Activated T-cell treated with anti-CD3 and anti-CD28 coated beads, Interleukin-2, amount 50 U/mL, for 48 hours (primary cell): ENCODE results near the gene IL21R.
A peak's percentile ranks its signal among the peaks of the same experiment; 100 is the strongest.
"Not testable (repeated sequence)": the region's sequence is repeated elsewhere in the genome, so short reads cannot be mapped to it uniquely, and the experiment has no call there.

Experiments used
- DNase-seq, 2 experiments: peaks; one replicate each; pipeline ENCODE4 v3.0.0-alpha.2; 2020

IL21R gene

GRCh38 chr16:27446721-27447120 lies 44.7 kb downstream of the IL21R start:
- DNase-seq = peak; percentile 57 to 67

- DNase-seq = no peak
These were observed 45.3 kb downstream of the IL21R start for GRCh38 chr16:27447301-27447700.

DNA sequence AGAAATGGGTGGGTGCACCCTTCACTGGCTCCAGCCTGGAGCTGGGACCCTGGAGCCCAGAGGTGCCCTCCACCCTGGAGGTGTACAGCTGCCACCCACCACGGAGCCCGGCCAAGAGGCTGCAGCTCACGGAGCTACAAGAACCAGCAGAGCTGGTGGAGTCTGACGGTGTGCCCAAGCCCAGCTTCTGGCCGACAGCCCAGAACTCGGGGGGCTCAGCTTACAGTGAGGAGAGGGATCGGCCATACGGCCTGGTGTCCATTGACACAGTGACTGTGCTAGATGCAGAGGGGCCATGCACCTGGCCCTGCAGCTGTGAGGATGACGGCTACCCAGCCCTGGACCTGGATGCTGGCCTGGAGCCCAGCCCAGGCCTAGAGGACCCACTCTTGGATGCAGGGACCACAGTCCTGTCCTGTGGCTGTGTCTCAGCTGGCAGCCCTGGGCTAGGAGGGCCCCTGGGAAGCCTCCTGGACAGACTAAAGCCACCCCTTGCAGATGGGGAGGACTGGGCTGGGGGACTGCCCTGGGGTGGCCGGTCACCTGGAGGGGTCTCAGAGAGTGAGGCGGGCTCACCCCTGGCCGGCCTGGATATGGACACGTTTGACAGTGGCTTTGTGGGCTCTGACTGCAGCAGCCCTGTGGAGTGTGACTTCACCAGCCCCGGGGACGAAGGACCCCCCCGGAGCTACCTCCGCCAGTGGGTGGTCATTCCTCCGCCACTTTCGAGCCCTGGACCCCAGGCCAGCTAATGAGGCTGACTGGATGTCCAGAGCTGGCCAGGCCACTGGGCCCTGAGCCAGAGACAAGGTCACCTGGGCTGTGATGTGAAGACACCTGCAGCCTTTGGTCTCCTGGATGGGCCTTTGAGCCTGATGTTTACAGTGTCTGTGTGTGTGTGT lies 46.8 kb downstream of the IL21R start:
- DNase-seq = no peak

GRCh38 chr16:27449434-27450195 lies 47.6 kb downstream of the IL21R start:
- DNase-seq = peak; percentile 84 to 86

DNA sequence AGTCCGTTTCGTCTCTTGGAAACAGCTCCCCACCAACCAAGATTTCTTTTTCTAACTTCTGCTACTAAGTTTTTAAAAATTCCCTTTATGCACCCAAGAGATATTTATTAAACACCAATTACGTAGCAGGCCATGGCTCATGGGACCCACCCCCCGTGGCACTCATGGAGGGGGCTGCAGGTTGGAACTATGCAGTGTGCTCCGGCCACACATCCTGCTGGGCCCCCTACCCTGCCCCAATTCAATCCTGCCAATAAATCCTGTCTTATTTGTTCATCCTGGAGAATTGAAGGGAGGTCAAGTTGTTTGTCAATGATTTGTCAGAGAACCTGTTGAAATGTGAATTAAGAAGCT lies 48.2 kb downstream of the IL21R start:
- DNase-seq = no peak

DNA sequence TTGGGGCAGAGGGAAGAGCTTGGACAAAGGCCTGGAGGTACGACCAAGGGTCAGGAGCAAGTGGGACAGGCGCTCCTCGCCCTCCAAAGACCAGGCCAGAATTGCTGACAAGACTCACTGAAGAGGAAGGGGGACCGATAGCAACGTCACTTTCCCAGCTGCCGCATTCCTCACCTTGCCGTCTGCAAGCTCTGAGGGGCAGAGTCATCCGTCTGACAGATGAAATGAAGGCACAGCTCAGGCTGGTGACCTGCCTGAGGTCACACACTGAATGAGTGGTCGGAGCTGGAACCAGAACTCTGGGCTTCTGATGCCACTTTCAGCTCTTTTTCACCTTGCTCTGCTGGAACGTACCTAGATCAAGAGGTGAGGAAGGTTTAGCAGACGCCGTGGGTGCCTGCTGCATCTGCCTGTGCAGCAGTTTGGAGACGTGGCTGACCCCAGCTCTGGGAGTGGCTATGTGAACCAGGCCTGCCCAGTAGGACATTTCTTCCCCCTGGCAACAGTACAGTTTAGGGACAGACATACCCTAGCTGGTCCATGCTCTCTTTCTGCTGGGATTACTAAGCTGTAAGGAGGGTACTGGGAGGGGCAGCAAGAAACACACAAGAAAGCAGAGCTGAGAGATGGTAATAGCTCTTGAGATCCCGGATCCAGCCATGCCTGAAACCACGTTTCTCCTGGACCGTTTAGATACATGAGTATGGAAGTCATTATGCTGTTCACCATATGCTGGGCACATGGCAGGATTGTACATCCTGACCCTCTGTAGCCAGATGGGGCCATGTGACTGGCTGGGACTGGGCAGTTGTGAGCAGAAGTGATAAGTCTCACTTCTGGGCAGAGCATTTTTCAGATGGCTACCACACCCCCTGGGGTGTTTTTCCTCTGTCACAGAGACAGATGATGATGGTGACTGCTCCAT lies 50.9 kb downstream of the IL21R start:
- no peak for DNase-seq

DNA sequence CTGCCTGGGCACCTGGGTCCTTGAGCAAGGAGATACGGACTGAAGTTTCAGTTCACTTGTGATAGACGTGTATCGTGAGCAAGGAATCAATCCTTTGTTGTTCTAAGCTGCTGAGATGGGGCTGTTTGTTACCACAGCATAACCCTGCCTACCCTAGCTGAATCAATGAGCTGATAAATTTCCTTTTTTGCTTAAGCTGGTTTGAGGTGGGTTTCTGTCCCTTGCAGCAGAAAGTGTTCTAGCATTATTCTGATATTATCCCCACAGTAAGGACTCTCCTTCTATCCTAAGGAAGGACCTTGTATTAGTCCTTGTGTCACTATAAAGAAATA lies 51.5 kb downstream of the IL21R start:
- DNase-seq = no peak

DNA sequence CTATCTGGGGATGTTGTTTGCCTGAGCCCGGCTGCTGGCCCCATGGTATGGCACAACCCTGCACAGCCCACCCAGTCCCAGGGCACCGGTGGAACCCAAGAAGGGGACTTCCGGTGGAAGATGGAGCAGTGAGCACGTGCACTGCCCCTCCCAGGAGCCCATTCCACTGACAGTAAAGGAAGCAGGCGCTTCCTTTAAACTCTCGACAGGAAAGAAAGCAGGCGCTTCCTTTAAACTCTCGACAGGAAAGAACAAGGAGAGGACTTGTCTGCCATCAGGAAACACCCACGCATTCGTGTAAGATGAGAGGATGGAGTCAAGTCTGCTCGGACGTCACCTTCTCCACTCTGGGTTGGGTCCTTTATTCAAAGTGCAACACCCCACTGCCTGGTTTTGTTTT lies 53.7 kb downstream of the IL21R start:
- no peak for DNase-seq

DNA sequence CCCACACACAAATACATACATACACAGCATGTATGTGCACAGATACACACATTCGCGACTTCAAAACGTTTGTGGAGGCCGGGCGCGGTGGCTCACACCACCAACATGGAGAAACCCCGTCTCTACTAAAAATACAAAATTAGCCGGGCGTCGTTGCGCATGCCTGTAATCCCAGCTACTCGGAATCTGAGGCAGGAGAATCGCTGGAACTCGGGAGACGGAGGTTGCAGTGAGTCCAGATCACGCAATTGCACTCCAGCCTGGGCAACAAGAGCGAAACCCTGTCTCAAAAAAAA lies 55.6 kb downstream of the IL21R start:
- not testable (repeated sequence) for DNase-seq

DNA sequence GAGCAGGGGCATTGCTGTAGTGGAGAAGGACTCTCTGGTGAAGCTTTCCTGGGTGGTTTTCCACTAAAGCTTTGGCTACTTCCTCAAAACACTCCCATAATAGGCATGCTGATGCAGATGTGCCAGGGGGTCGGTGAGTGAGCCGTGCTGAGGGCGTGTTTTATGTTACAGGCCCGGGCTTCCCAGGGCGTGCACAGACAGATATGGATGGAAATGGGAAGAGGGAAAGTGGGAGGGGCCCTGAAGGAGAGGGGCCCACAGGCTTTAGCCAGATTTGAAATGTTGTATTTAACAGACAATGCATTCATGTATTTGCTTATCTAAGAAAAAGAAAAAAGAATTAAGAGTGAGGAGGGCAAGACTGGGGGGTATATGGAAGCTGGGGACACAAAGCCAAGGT lies 56.3 kb downstream of the IL21R start:
- no peak for DNase-seq

GRCh38 chr16:27458987-27459688 lies 57.2 kb downstream of the IL21R start:
- DNase-seq = no peak

- DNase-seq = no peak
These were observed 58.2 kb downstream of the IL21R start for GRCh38 chr16:27460213-27460612.

GRCh38 chr16:27460663-27461482 lies 58.9 kb downstream of the IL21R start:
- no peak for DNase-seq

DNA sequence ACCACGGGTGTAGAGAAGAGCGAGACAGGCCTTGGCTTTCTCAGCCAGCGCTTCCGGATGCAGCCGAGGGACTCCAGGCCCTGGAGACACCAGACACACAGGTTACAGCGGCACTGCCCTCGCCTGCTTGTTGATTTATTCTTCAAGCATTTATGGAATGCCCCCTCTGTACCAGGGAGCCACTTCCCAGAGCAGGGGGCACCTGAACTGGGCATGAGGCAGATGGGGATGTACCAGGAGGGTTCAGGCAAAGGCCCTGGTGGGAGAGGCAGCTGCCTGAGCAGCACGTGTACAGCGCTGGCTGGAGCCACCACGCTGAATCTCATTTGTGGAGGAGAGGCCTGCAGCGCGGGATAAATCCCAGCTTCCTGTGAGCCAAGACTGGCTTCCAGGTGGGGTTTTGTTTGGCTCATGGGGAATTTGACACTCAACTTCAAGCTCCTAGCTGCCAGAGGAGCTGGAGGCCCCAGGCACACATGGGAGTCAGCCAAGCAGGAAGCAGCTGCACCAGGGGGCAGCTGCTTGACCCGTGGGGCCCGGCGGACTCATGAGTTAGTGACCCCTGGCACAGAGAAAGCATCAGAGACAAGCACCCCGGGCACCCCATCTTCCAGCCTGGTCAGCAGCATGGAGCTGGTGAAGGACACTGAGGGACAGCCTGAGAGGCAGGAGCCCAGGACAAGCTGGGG lies 59.7 kb downstream of the IL21R start:
- no peak for DNase-seq

DNA sequence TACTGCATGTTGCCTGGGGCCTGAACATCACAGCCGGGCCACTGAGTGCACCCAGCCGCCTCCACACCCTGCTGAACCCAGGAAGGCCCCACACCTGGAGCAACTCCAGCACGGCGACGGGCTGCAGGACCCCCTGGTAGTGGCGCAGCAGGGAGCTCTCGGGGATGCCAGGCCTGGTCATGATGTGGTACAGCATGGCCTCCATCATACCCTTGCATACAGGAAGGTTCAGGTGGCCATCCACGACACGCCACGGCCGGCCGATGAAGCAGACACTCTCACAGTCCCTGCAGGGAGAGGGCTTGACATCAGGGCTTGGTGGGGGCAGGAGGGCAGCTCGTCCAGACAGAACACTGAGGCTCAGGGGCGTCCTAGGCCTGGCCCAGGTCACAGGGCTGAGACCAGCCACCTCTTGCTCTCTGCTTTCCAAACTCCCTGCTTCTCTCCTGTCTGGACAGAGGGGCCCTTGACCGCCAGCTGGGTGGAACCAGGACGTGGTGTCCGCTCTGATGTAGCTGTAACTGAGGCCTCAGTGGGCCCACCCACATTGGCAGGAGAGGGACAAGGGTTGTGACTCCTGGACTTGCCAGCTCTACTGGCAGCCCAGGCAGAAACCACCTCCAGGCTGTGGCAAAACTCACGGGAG lies 60.3 kb downstream of the IL21R start:
- DNase-seq = no peak

- no peak for DNase-seq
These were observed 61.1 kb downstream of the IL21R start for GRCh38 chr16:27462846-27463682.

DNA sequence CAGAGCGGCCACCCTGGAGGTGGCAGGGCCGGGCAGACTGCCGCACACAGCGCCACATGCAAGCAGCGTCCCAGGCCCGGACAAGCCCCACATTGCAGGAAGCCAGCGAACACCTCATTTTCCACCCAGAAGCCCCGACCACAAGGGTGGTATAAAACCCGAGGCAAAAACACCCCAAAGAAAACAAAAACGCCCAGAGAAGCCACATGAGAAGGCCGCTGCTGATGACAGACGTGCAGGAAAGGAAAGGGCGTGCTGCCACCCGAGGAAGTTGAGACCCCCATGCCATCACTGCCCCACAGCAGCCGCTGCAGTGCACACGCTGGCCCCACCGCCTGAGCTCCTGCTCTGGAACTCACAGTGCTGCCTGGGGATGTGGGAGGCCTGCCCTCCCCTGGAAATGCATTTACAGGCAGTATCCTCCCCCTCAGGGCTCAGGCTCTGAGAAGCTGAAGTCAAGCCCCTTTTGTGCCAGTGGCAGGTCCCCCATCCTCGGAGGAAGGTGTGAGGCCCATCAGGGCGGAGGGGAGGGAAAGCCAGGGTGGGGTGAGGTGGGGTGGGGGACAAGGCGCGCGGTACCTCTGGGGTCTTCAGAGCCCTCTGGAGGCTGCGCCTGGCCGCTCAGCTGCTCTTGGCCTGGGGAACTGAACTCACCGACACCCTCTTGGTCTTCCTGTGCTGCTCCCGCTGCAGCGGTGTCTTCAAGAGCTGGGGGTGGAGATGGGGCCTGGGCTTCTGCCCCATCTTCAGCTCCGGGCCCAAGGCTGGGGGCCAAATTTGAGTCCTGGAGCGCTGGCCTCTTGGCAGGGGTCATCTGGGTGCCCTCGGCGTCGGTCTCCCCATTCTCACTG lies 62.0 kb downstream of the IL21R start:
- peak; percentile 53 to 66 for DNase-seq

- DNase-seq = no peak
These were observed 62.9 kb downstream of the IL21R start for GRCh38 chr16:27464626-27465482.
